Esophagus muscularis mucosa (tissue), 4 donors: ENCODE data around the gene ZNF775. TPM values are rescaled to one million over a fixed set of nuclear protein-coding genes. Genes with fewer than 3 reads are reported as not detected.

Source experiments
- DNase-seq: peaks from one replicate; pipeline ENCODE4 v3.0.0-alpha.2; 2017; ENCODE audit errors: extremely low spot score
- H3K27ac ChIP-seq, 4 donors: fragments of 200-600 bp; sonication (generic); replicated peaks in 1 of 4; 1 replicate in 3 of 4; 2 replicates in 1 of 4; pipeline ENCODE4 v1.5.1; 2016 to 2019; ENCODE audit warnings: mild to moderate bottlenecking in 1 of 4
- H3K27me3 ChIP-seq, 4 donors: fragments of 200-600 bp; sonication (generic); one replicate each; pipeline versions ENCODE4 v1.5.1 to v1.6.0; 2016 to 2019
- H3K36me3 ChIP-seq, 4 donors: fragments of 200-600 bp; sonication (generic); one replicate each; pipeline ENCODE4 v1.5.1; 2016 to 2019
- H3K4me1 ChIP-seq, 4 donors: fragments of 200-600 bp; sonication (generic); one replicate each; pipeline ENCODE4 v1.5.1; 2016 to 2019
- H3K4me3 ChIP-seq, 4 donors: fragments of 200-600 bp; sonication (generic); 1 replicate in 2 of 4; 2 replicates in 2 of 4; pipeline ENCODE4 v1.5.1; 2016 to 2019; ENCODE audit warnings: mild to moderate bottlenecking in 4 of 4, moderate library complexity in 1 of 4
- H3K9me3 ChIP-seq, 4 donors: fragments of 200-600 bp; sonication (generic); 1 replicate in 3 of 4; 2 replicates in 1 of 4; pipeline ENCODE4 v1.5.1; 2016 to 2019
- CTCF ChIP-seq, 3 experiments: fragments of 200-600 bp in 2 of 3; fragments of 450-650 bp in 1 of 3; sonication (generic) in 2 of 3; IDR thresholded peaks; one replicate each; pipeline ENCODE4 v1.5.1; 2017 to 2019; ENCODE audit warnings: antibody characterized with exemption in 3 of 3, mild to moderate bottlenecking in 2 of 3, moderate library complexity in 1 of 3
- EP300 ChIP-seq: sonication (generic); formaldehyde crosslinking; IDR thresholded peaks from one replicate; pipeline ENCODE4 v1.6.1; 2017; ENCODE audit warnings: antibody characterized with exemption
- POLR2A ChIP-seq: fragments of 450-650 bp; IDR thresholded peaks from one replicate; pipeline ENCODE4 v1.6.1; 2017; ENCODE audit warnings: antibody characterized with exemption, moderate library complexity, mild to moderate bottlenecking, low read depth
- POLR2AphosphoS5 ChIP-seq, 2 donors: sonication (generic); formaldehyde crosslinking; IDR thresholded peaks; one replicate each; pipeline ENCODE4 v1.6.1; 2017; ENCODE audit warnings: antibody characterized with exemption in 2 of 2
- WGBS: methylation state at CpG from one replicate; pipeline ENCODE4 v1.1.5; 2018; 5-methylcytosine and 5-hydroxymethylcytosine counted together
- intact Hi-C: fragments of 100-400 bp; cut with DNase I; formaldehyde crosslinking; loops from one replicate; pipeline ENCODE4 v1.15.1; 2023
- total RNA-seq, 4 donors: library from RNA; depleted of rRNA; stranded (reverse); fragments of >200 nt; gene quantifications; one replicate each; pipeline versions ENCODE4 v1.1.0 to v1.2.1, GENCODE V29; 2016

The ZNF775 gene
- total RNA-seq, 4 donors from 2014 or later, result 6.6 to 19.8 (median 15.0) TPM

GRCh38 chr7:150398108-150398964 is 19.2 kb downstream of the ZNF775 start:
- DNase-seq, result no peak
- H3K4me3 ChIP-seq, result no peak overlapping the region
- peaks cover 15 to 43% (median 31%) of the 10 kb centered on the region in 4 donors for H3K36me3 ChIP-seq
- TF ChIP-seq POLR2AphosphoS5 (IDR thresholded peaks at IDR 0.05) (no peak), POLR2A (no peak), EP300 (no peak), CTCF (IDR thresholded peaks at IDR 0.05) (no peak)
- H3K9me3 ChIP-seq, result no peaks in the 10 kb centered on the region
- intact Hi-C loops, result no loop called here
- peaks cover 0 to 17% (median 12%) of the 10 kb centered on the region in 4 donors for H3K4me1 ChIP-seq
- 88% methylated on average over 25 of the region's 27 CpGs for WGBS
- no peaks in the 10 kb centered on the region for H3K27me3 ChIP-seq
- no peak overlapping the region for H3K27ac ChIP-seq

GRCh38 chr7:150398965-150399320 is 19.8 kb downstream of the ZNF775 start:
- Histone ChIP-seq H3K4me3 (no peak overlapping the region), H3K27me3 (no peaks in the 10 kb centered on the region), H3K9me3 (no peaks in the 10 kb centered on the region), H3K4me1 (peaks cover 5 to 20% (median 17%) of the 10 kb centered on the region in 4 donors), H3K36me3 (peaks cover 15 to 43% (median 31%) of the 10 kb centered on the region in 4 donors), H3K27ac (no peak overlapping the region)
- intact Hi-C loops, result no loop called here
- 75% methylated on average over 2 of the region's 2 CpGs for WGBS
- TF ChIP-seq POLR2AphosphoS5 (IDR thresholded peaks at IDR 0.05) (no peak), EP300 (no peak), POLR2A (no peak), CTCF (IDR thresholded peaks at IDR 0.05) (no peak)
- DNase-seq, result no peak

DNA sequence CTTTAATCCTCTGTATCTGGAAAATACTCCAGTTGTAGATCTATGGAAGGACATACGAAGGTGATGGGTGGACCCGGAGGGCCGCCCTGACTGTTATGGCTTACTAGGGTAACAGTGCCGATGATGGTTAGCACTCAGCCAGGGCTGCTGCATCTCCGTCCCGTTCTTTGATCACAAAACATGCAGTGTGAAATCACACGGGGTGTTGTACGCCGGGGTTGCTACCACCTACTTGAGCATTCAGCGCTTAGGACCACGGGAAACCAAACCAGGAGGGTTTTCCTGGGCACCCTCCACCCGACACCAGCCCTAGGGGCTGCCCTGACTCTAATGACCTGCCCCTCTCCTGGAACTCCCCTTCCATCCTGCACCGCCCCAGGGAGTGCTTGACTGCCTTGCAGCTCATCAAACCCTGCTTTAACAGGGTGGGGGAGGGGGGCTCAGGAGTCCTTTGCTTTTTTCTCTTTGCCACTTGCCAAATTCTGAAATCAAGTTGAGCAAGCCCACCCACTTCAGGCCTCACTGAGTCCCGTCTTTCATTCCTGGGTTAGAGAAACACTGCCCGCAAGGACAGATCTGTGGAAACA is 20.4 kb downstream of the ZNF775 start:
- Histone ChIP-seq H3K27me3 (no peaks in the 10 kb centered on the region), H3K36me3 (peaks cover 15 to 43% (median 31%) of the 10 kb centered on the region in 4 donors), H3K9me3 (no peaks in the 10 kb centered on the region), H3K27ac (no peak overlapping the region), H3K4me3 (no peak overlapping the region), H3K4me1 (peaks cover 11 to 20% (median 17%) of the 10 kb centered on the region in 4 donors)
- WGBS, result 87% methylated on average over 13 of the region's 15 CpGs
- no peak for DNase-seq
- intact Hi-C loops, result no loop called here
- TF ChIP-seq POLR2AphosphoS5 (IDR thresholded peaks at IDR 0.05) (no peak), POLR2A (no peak), EP300 (no peak), CTCF (IDR thresholded peaks at IDR 0.05) (no peak)

GRCh38 chr7:150400008-150400787 is 21.1 kb downstream of the ZNF775 start:
- no peak for TF ChIP-seq EP300
- TF ChIP-seq CTCF (IDR thresholded peaks at IDR 0.05), result no peak
- no peak for TF ChIP-seq POLR2A
- TF ChIP-seq POLR2AphosphoS5 (IDR thresholded peaks at IDR 0.05), result no peak
- H3K9me3 ChIP-seq, result no peaks in the 10 kb centered on the region
- WGBS, result 75% methylated on average over 11 of the region's 11 CpGs
- H3K36me3 ChIP-seq, result peaks cover 15 to 43% (median 31%) of the 10 kb centered on the region in 4 donors
- no peaks in the 10 kb centered on the region for H3K27me3 ChIP-seq
- no peak for DNase-seq
- H3K4me3 ChIP-seq, result no peak overlapping the region
- peaks cover 11 to 24% (median 16%) of the 10 kb centered on the region in 4 donors for H3K4me1 ChIP-seq
- intact Hi-C loops, result no loop called here
- no peak overlapping the region for H3K27ac ChIP-seq
